Mesenchymal stem cell (in vitro differentiated cells and primary cell): ENCODE measurements around the gene SLC9A9.

Experiments used
- DNase-seq: peaks from one replicate; pipeline ENCODE4 v3.0.0-alpha.2; 2013
- H2AFZ ChIP-seq: one replicate; pipeline ENCODE4 v1.6.1; 2013; ENCODE audit warnings: low read depth, mild to moderate bottlenecking, control low read depth, inconsistent platforms, low read length, moderate library complexity
- H2AK5ac ChIP-seq: 2 replicates; pipeline ENCODE4 v1.6.1; 2013; ENCODE audit warnings: low read length, moderate library complexity, mild to moderate bottlenecking, inconsistent platforms; ENCODE audit not compliant: severe bottlenecking
- H2BK120ac ChIP-seq: one replicate; pipeline ENCODE4 v1.6.1; 2013; ENCODE audit warnings: low read depth, mild to moderate bottlenecking, inconsistent platforms, low read length, moderate library complexity
- H2BK12ac ChIP-seq, 2 experiments: one replicate each; pipeline ENCODE4 v1.6.1; 2013; ENCODE audit warnings: inconsistent platforms in 2 of 2, low read length in 2 of 2, mild to moderate bottlenecking in 2 of 2, moderate library complexity in 2 of 2, control low read depth in 1 of 2
- H2BK15ac ChIP-seq: one replicate; pipeline ENCODE4 v1.6.1; 2013; ENCODE audit warnings: mild to moderate bottlenecking, low read depth, inconsistent platforms; ENCODE audit not compliant: poor library complexity, severe bottlenecking
- H2BK5ac ChIP-seq: 2 replicates; pipeline ENCODE4 v1.6.1; 2013; ENCODE audit warnings: low read depth, mild to moderate bottlenecking, low read length, control low read depth, inconsistent platforms; ENCODE audit not compliant: poor library complexity, severe bottlenecking
- H3K14ac ChIP-seq, 2 experiments: one replicate each; pipeline ENCODE4 v1.6.1; 2013; ENCODE audit warnings: inconsistent platforms in 2 of 2, low read length in 2 of 2, control low read depth in 1 of 2, mild to moderate bottlenecking in 1 of 2, moderate library complexity in 1 of 2
- H3K18ac ChIP-seq, 2 experiments: one replicate each; pipeline ENCODE4 v1.6.1; 2013; ENCODE audit warnings: inconsistent platforms in 2 of 2, low read length in 2 of 2, control low read depth in 1 of 2, low read depth in 1 of 2, mild to moderate bottlenecking in 1 of 2
- H3K23ac ChIP-seq, 2 experiments: one replicate each; pipeline ENCODE4 v1.6.1; 2013; ENCODE audit warnings: inconsistent platforms in 2 of 2, low read length in 2 of 2, mild to moderate bottlenecking in 2 of 2, moderate library complexity in 2 of 2, control low read depth in 1 of 2
- H3K27ac ChIP-seq: 2 replicates; pipeline ENCODE4 v1.5.1; 2013; ENCODE audit warnings: mild to moderate bottlenecking, moderate library complexity, low read length, control low read depth, inconsistent platforms; ENCODE audit not compliant: poor library complexity, severe bottlenecking
- H3K27me3 ChIP-seq, 2 experiments: 2 replicates each; pipeline versions ENCODE4 v1.6.1 to v1.7.0; 2013; ENCODE audit warnings: low read length in 2 of 2, mild to moderate bottlenecking in 2 of 2, moderate library complexity in 2 of 2, control low read depth in 1 of 2, inconsistent platforms in 1 of 2; ENCODE audit not compliant: control insufficient read depth in 1 of 2, insufficient read depth in 1 of 2
- H3K36me3 ChIP-seq, 2 experiments: 2 replicates each; pipeline versions ENCODE4 v1.6.1 to v1.7.0; 2013; ENCODE audit warnings: low read length in 2 of 2, control low read depth in 1 of 2, inconsistent platforms in 1 of 2, low read depth in 1 of 2, mild to moderate bottlenecking in 1 of 2; ENCODE audit not compliant: insufficient read depth in 2 of 2, control insufficient read depth in 1 of 2
- H3K4ac ChIP-seq, 2 experiments: one replicate each; pipeline ENCODE4 v1.6.1; 2013; ENCODE audit warnings: inconsistent platforms in 2 of 2, low read length in 2 of 2, mild to moderate bottlenecking in 2 of 2, moderate library complexity in 2 of 2, control low read depth in 1 of 2, low read depth in 1 of 2
- H3K4me1 ChIP-seq: 2 replicates; pipeline ENCODE4 v1.6.1; 2013; ENCODE audit warnings: low read depth, low read length, control low read depth; ENCODE audit not compliant: control insufficient read depth, insufficient read depth
- H3K4me2 ChIP-seq: 2 replicates; pipeline ENCODE4 v1.6.1; 2013; ENCODE audit warnings: low read length, mild to moderate bottlenecking, inconsistent platforms; ENCODE audit not compliant: poor library complexity, severe bottlenecking
- H3K4me3 ChIP-seq, 2 experiments: 2 replicates each; pipeline versions ENCODE4 v1.5.1 to v1.7.0; 2013; ENCODE audit warnings: low read length in 2 of 2, mild to moderate bottlenecking in 2 of 2, control low read depth in 1 of 2, low read depth in 1 of 2; ENCODE audit not compliant: insufficient read depth in 1 of 2
- H3K79me1 ChIP-seq: replicated peaks from 2 replicates; pipeline ENCODE4 v1.6.1; 2013; ENCODE audit warnings: mild to moderate bottlenecking, control low read depth, low read length, inconsistent platforms; ENCODE audit not compliant: poor library complexity, severe bottlenecking
- H3K9ac ChIP-seq: 2 replicates; pipeline ENCODE4 v1.7.0; 2013; ENCODE audit warnings: mild to moderate bottlenecking, low read length, moderate library complexity
- H3K9me3 ChIP-seq: 2 replicates; pipeline ENCODE4 v1.7.0; 2013; ENCODE audit warnings: mild to moderate bottlenecking, low read length; ENCODE audit not compliant: control insufficient read depth
- H4K8ac ChIP-seq: one replicate; pipeline ENCODE4 v1.6.1; 2013; ENCODE audit warnings: inconsistent platforms, mild to moderate bottlenecking, low read length, moderate library complexity
- H4K91ac ChIP-seq: one replicate; pipeline ENCODE4 v1.6.1; 2013; ENCODE audit warnings: mild to moderate bottlenecking, low read length, inconsistent platforms
- WGBS: methylation state at CpG from one replicate; pipeline ENCODE4 v1.1.7; 2013; ENCODE audit warnings: mixed read lengths; 5-methylcytosine and 5-hydroxymethylcytosine counted together

SLC9A9 gene

DNA sequence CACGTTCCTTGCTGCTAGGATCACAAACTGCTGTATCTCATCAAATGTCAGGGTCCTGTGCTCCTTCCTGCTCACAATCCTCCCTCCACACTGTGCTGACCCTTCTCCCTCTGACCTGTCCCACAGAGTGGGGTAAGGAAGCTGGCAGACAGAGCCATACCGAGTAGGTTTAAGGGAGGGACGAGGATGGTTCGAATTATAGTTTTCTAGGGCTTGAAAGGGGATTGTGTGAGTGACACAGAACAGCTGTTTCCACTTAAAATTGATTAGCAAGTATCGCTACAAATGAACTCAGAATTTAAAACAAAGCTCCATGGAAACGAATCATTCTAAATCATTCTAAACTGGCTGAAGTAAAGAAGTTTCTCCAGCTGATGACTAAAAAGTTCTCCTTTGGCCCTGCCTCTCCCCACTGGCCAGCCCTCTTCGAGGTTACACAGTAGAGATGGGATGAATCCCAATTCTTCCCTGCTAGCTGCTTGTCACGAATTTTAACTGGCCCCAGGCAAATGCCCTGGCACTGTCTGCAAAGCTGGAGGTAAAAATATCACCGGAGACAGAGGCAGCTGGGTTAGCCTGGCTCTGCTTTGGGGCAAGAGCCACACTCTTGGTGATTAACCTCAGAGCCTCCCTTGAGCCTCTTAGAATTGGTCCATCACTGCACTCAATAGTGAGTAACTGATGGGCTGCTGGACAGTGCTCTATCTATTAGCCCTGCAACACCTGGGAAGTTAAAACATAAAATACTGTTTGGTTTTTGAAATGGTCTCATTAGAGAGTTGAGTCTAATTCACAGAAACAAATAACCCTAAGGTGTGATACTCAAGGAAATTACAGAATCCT lies 533.8 kb downstream of the SLC9A9 start:
- Histone ChIP-seq H3K9me3 (no peaks in the 10 kb centered on the region), H3K18ac (no peak overlapping the region), H2BK120ac (no peak overlapping the region), H2BK12ac (peak overlapping the region in 1 of 2 experiments; percentile 29), H4K8ac (no peak overlapping the region), H3K27me3 (no peaks in the 10 kb centered on the region), H3K4me3 (peak overlapping the region in 1 of 2 experiments; percentile 41), H3K9ac (peak overlapping the region; percentile 80), H2AK5ac (no peak overlapping the region), H2BK15ac (no peak overlapping the region), H3K36me3 (no peaks in the 10 kb centered on the region), H3K4me2 (no peak overlapping the region), H4K91ac (no peak overlapping the region), H3K4ac (no peak overlapping the region), H3K79me1 (no peaks in the 10 kb centered on the region), H2AFZ (no peak overlapping the region), H3K27ac (no peak overlapping the region), H3K23ac (no peak overlapping the region), H3K4me1 (no peaks in the 10 kb centered on the region), H2BK5ac (no peak overlapping the region), H3K14ac (no peak overlapping the region)
- 66% methylated on average over 7 of the region's 9 CpGs for WGBS
- no peak for DNase-seq

DNA sequence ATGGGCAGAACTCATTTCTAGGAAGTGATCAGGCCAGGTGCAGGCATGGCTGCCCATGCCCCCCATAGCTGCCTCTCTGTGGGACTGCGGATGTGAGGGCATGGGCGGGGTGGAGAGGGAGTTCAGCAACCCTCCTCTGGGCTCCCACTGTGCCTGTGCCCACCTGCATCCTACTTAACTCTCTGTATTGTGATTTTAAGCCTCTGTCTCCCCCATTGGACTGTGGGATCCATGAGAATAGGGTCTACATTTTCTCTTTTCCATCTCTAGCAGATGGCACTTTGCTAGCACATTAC lies 534.4 kb downstream of the SLC9A9 start:
- Histone ChIP-seq H3K23ac (no peak overlapping the region), H3K4me3 (no peak overlapping the region), H2BK12ac (peak overlapping the region in 1 of 2 experiments; percentile 79), H3K27ac (no peak overlapping the region), H4K91ac (no peak overlapping the region), H2BK15ac (peak overlapping the region; percentile 65), H3K27me3 (no peaks in the 10 kb centered on the region), H3K9me3 (no peaks in the 10 kb centered on the region), H3K36me3 (no peaks in the 10 kb centered on the region), H3K4ac (no peak overlapping the region), H2AK5ac (no peak overlapping the region), H3K4me1 (no peaks in the 10 kb centered on the region), H3K79me1 (no peaks in the 10 kb centered on the region), H3K14ac (no peak overlapping the region), H3K18ac (no peak overlapping the region), H2BK5ac (no peak overlapping the region), H3K4me2 (no peak overlapping the region), H3K9ac (peak overlapping the region; percentile 80), H4K8ac (peak overlapping the region; percentile 65), H2BK120ac (no peak overlapping the region), H2AFZ (no peak overlapping the region)
- WGBS: 100% methylated on average over 2 of the region's 2 CpGs
- no peak for DNase-seq

DNA sequence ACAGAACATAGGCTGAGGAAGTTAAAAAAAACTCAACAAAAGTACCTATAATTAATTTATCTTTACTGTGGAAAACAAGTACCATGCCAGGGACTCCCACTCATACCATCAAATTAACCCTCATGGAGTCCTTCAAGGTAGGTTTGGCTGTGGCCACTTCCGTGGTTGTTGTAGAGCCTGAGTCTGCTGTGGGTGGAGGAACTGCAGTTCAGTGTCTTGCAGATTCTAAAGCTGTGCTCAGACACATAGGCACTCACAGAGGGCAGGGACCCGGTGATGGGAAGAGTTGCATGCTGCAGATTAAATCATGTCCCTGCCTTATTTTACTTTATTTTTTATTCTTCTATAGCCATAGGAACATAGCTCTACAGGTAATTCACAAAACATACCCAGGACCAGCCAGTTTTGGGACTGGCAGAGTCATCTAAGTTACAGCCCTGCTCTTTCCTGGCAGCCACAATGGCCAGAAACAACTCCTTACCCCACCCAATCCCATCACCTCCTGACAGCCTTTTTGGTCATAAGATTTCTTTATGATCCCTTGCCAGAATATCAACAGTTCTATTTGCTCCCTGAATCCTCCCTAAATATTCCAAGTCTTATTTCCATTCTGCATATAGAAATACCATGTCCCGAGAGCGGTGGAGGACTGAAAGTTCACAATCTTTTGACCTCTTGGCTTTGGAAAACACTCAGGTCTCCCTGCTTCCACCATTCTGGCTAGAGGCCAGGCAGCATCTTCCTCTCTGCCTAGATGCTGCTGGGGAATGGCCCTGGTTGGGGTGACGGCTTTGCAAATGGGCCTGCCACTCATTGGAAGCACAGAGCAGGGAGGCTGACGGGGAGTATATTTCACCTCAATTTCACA lies 535.0 kb downstream of the SLC9A9 start:
- Histone ChIP-seq H4K91ac (no peak overlapping the region), H2BK12ac (peak overlapping the region in 1 of 2 experiments; percentile 79), H3K4me2 (no peak overlapping the region), H2BK15ac (no peak overlapping the region), H3K4ac (no peak overlapping the region), H3K36me3 (no peaks in the 10 kb centered on the region), H4K8ac (peak overlapping the region; percentile 65), H3K9ac (no peak overlapping the region), H2AK5ac (no peak overlapping the region), H3K4me1 (no peaks in the 10 kb centered on the region), H3K18ac (no peak overlapping the region), H3K27me3 (no peaks in the 10 kb centered on the region), H2BK120ac (no peak overlapping the region), H3K79me1 (no peaks in the 10 kb centered on the region), H3K4me3 (no peak overlapping the region), H3K9me3 (no peaks in the 10 kb centered on the region), H2BK5ac (no peak overlapping the region), H3K14ac (no peak overlapping the region), H3K23ac (no peak overlapping the region), H2AFZ (no peak overlapping the region), H3K27ac (no peak overlapping the region)
- no peak for DNase-seq
- 95% methylated on average over 6 of the region's 6 CpGs for WGBS

DNA sequence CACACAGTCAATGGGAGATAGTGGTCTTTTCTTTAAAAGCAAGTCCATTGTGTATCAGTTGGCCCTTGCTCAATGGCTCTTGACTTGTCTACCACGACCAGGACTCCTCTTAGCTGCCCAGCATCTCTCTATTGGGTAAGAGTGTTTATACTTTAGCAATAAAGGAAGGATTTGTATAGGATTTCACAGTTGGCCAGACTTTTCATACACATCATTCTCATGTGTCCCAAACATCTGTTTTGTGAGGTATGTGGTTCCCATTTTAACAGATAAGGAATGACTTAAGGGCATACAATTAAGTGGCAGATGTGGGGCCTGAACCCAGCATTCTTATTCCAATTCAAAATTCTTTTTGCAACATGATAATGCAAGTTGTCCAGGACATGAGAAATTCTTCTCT lies 537.2 kb downstream of the SLC9A9 start:
- Histone ChIP-seq H3K14ac (no peak overlapping the region), H2AK5ac (no peak overlapping the region), H4K8ac (no peak overlapping the region), H3K18ac (no peak overlapping the region), H3K9me3 (no peaks in the 10 kb centered on the region), H3K4ac (no peak overlapping the region), H2AFZ (no peak overlapping the region), H2BK5ac (no peak overlapping the region), H3K9ac (no peak overlapping the region), H3K4me3 (no peak overlapping the region), H3K79me1 (no peaks in the 10 kb centered on the region), H3K27ac (no peak overlapping the region), H2BK12ac (no peak overlapping the region), H3K4me1 (peaks cover 3% of the 10 kb centered on the region), H3K36me3 (no peaks in the 10 kb centered on the region), H3K27me3 (no peaks in the 10 kb centered on the region), H2BK120ac (no peak overlapping the region), H3K4me2 (no peak overlapping the region), H2BK15ac (no peak overlapping the region), H4K91ac (no peak overlapping the region), H3K23ac (no peak overlapping the region)
- no CpG with 5 or more reads among the region's 1 CpG for WGBS
- DNase-seq: peak; percentile 41
